Chondrocyte (in vitro differentiated cells): ENCODE results near the gene RAB14. TPM values are rescaled to one million over a fixed set of nuclear protein-coding genes. Genes with fewer than 3 reads are reported as not detected.

Source experiments
- DNase-seq: peaks from one replicate; pipeline ENCODE4 v3.0.0; 2021; ENCODE audit warnings: mixed read lengths, low spot score
- H3K27ac Mint-ChIP-seq: one replicate; pipeline ENCODE4 v1.8.0; 2021; ENCODE audit warnings: mild to moderate bottlenecking, moderate library complexity, mixed read lengths; ENCODE audit not compliant: unreplicated experiment
- H3K27me3 Mint-ChIP-seq: 2 replicates; pipeline ENCODE4 v1.8.0; 2021; ENCODE audit warnings: low read depth, mixed read lengths
- H3K36me3 Mint-ChIP-seq: 2 replicates; pipeline ENCODE4 v1.8.0; 2021; ENCODE audit warnings: low read depth, mixed read lengths
- H3K4me1 Mint-ChIP-seq: 2 replicates; pipeline ENCODE4 v1.8.0; 2021; ENCODE audit warnings: low read depth, mild to moderate bottlenecking, mixed read lengths
- H3K4me3 Mint-ChIP-seq: one replicate; pipeline ENCODE4 v1.8.0; 2021; ENCODE audit warnings: mild to moderate bottlenecking, moderate library complexity, mixed read lengths; ENCODE audit not compliant: unreplicated experiment
- H3K9me3 Mint-ChIP-seq: 2 replicates; pipeline ENCODE4 v1.8.0; 2021; ENCODE audit warnings: low read depth, mixed read lengths
- total RNA-seq: library from RNA; stranded (reverse); gene quantifications from 3 replicates; pipeline ENCODE4 v1.2.1, GENCODE V29; 2021
- TF ChIP-seq, protein P1 (sequence below): fragments of 200-600 bp; sonication (generic); IDR thresholded peaks from 2 replicates; pipeline ENCODE4 v1.5.0; 2021; ENCODE audit warnings: antibody characterized with exemption, mild to moderate bottlenecking, moderate library complexity

RAB14 gene
- total RNA-seq, 1 donor from 2014 or later, result 64.3 TPM

GRCh38 chr9:121226175-121226574 lies 24.5 kb upstream of the RAB14 start:
- TF ChIP-seq, protein P1, sequence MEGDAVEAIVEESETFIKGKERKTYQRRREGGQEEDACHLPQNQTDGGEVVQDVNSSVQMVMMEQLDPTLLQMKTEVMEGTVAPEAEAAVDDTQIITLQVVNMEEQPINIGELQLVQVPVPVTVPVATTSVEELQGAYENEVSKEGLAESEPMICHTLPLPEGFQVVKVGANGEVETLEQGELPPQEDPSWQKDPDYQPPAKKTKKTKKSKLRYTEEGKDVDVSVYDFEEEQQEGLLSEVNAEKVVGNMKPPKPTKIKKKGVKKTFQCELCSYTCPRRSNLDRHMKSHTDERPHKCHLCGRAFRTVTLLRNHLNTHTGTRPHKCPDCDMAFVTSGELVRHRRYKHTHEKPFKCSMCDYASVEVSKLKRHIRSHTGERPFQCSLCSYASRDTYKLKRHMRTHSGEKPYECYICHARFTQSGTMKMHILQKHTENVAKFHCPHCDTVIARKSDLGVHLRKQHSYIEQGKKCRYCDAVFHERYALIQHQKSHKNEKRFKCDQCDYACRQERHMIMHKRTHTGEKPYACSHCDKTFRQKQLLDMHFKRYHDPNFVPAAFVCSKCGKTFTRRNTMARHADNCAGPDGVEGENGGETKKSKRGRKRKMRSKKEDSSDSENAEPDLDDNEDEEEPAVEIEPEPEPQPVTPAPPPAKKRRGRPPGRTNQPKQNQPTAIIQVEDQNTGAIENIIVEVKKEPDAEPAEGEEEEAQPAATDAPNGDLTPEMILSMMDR, result no peak
- Mint-ChIP-seq H3K4me1 (peaks cover 7% of the 10 kb centered on the region), H3K27me3 (no peaks in the 10 kb centered on the region), H3K36me3 (no peaks in the 10 kb centered on the region), H3K4me3 (no peak overlapping the region), H3K9me3 (no peaks in the 10 kb centered on the region), H3K27ac (no peak overlapping the region)
- no peak for DNase-seq

DNA sequence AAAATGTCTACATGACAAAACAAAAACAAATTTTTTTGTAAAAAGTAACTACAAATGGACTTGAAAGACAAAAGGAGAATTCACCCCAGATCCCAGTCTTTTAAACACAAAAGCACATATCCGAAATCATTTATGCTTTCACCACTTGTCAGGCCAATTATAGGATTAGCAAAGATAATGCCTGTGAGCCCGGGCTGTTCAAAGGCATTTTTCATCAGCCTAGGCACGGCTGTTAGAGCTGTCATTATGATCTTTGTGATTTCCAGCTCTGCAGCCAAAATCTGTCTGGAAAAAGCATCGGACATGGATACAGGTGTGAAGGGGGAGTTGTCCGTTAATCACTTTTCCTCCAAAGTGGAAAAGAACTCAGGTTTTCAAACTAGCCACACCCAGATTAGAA lies 23.6 kb upstream of the RAB14 start:
- H3K9me3 Mint-ChIP-seq, result no peaks in the 10 kb centered on the region
- no peak overlapping the region for H3K4me3 Mint-ChIP-seq
- no peak for DNase-seq
- peaks cover 7% of the 10 kb centered on the region for H3K4me1 Mint-ChIP-seq
- no peaks in the 10 kb centered on the region for H3K27me3 Mint-ChIP-seq
- no peak overlapping the region for H3K27ac Mint-ChIP-seq
- TF ChIP-seq, protein P1, result no peak
- H3K36me3 Mint-ChIP-seq, result no peaks in the 10 kb centered on the region

DNA sequence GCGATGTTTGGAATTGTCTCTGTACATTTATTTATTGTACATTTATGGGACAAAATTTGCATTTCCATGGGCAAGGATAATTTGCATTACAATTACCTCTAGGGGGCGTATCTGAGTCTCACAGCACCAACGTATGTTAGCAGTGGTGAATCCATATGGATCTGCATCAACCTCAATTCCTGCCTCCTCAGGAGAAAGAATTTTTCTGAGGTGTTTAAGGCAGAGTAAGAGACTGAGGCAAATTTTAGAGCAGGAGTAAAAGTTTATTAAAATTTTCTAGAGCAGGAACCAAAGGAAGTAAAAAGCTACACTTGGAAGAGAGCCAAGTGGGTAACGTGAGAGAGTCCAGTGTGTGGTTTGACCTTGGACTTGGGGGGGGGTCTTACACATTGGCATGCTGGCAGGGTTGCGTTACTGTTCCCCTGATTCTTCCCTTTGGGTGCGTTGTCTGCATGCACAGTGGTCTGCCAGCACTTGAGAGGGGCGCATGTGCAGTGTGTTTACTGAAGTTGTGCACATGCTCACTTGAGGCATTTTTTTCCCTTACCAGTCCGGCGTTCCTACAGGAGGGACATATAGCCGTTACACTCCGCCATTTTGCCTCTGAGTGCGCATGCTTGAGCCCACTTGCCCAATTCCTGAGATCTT lies 21.0 kb upstream of the RAB14 start:
- Mint-ChIP-seq H3K27ac (no peak overlapping the region), H3K27me3 (no peaks in the 10 kb centered on the region), H3K36me3 (no peaks in the 10 kb centered on the region), H3K9me3 (no peaks in the 10 kb centered on the region), H3K4me1 (peaks cover 7% of the 10 kb centered on the region), H3K4me3 (no peak overlapping the region)
- no peak for DNase-seq
- TF ChIP-seq, protein P1, result peak; percentile 92

DNA sequence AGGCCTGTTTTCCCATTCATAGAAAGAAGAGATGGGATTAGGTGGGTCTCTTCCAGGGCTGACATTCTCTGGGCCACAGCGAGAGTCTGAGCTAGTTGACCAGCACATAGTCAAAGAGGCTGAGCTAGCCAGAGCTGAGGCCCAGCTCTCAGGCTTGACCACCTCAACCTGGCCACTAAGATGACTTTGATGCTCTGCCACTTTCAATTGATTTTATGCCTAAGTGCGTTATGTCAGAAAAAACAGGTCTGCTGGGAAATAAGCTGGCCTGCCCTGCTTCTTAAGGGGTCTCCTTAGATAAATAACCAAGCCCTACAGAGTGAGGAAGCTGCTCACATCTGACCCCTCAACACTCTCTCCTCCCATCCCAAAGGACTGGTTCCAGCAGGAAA lies 20.0 kb upstream of the RAB14 start:
- Mint-ChIP-seq H3K27ac (no peak overlapping the region), H3K27me3 (no peaks in the 10 kb centered on the region), H3K4me3 (no peak overlapping the region), H3K9me3 (no peaks in the 10 kb centered on the region), H3K36me3 (no peaks in the 10 kb centered on the region), H3K4me1 (peaks cover 7% of the 10 kb centered on the region)
- DNase-seq, result no peak
- TF ChIP-seq, protein P1, result no peak

- DNase-seq, result no peak
- H3K4me3 Mint-ChIP-seq, result no peak overlapping the region
- no peaks in the 10 kb centered on the region for H3K9me3 Mint-ChIP-seq
- no peaks in the 10 kb centered on the region for H3K27me3 Mint-ChIP-seq
- H3K27ac Mint-ChIP-seq, result no peak overlapping the region
- no peaks in the 10 kb centered on the region for H3K36me3 Mint-ChIP-seq
- TF ChIP-seq, protein P1, result no peak
- H3K4me1 Mint-ChIP-seq, result peaks cover 10% of the 10 kb centered on the region
These were observed 19.5 kb upstream of the RAB14 start for GRCh38 chr9:121220996-121221663.
